MM.1S (cell line): ENCODE results near the gene YPEL5.

Experiments
- CTCF ChIP-seq: fragments of 300-600 bp; sonication (generic); IDR thresholded peaks from 2 replicates; pipeline ENCODE4 v1.5.1; 2016; ENCODE audit warnings: antibody characterized with exemption, low read length, mixed read lengths
- EZH2phosphoT487 ChIP-seq: fragments of 300-600 bp; sonication (generic); IDR thresholded peaks from 2 replicates; pipeline ENCODE4 v1.6.1; 2018; ENCODE audit warnings: antibody characterized with exemption, low read length

GRCh38 chr2:30108851-30109250 is 38.0 kb upstream of the YPEL5 start:
- TF ChIP-seq CTCF = no peak
- TF ChIP-seq EZH2phosphoT487 = no peak
